Stimulated activated CD4-positive, alpha-beta T cell treated with anti-CD3 and anti-CD28 coated beads, Interleukin-2, amount 100 ng/mL, for 48 hours (primary cell): ENCODE data around the gene UMODL1.
A peak's percentile ranks its signal among the peaks of the same experiment; 100 is the strongest.
"Not testable (repeated sequence)": the region's sequence is repeated elsewhere in the genome, so short reads cannot be mapped to it uniquely, and the experiment has no call there.

ENCODE experiments used
- DNase-seq, 2 donors: peaks; one replicate each; pipeline ENCODE4 v3.0.0-alpha.2; 2020

Gene UMODL1

DNA sequence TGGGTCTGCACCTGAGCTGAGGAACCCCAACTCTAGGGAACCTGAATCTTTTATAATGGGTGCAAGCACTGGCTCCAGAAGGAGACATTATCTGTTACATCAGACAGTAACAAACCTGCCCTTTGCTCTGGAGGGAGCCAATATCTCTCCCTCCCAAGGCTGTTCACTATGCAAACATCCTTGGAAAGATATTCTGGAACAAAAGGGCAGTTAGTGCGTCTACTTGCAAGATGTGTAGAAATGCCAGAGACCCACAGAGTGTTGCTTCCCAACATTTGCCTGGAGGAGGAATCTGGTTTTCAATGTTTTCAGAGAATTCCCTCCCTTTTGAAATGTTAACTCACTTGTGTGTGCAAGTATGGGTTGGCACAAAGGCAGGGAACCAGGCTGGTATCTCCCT is 31.9 kb downstream of the UMODL1 start:
- no peak for DNase-seq

DNA sequence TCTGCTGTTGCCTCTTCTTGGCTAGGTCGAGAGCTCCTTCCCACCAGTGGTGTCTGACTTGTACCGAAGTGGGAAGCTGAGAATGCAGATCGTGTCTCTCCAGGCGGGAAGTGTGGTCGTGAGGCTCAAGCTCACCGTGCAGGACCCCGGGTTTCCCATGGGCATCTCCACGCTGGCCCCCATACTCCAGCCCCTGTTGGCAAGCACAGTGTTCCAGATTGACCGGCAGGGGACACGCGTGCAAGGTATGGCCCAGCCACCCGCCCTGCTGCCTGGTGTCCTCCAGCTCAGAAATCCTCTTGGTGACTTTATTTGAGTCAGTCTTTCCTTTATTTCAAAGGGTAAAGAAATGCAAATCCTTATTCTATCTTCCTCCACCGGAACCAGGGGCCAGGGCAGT is 32.7 kb downstream of the UMODL1 start:
- no peak for DNase-seq

DNA sequence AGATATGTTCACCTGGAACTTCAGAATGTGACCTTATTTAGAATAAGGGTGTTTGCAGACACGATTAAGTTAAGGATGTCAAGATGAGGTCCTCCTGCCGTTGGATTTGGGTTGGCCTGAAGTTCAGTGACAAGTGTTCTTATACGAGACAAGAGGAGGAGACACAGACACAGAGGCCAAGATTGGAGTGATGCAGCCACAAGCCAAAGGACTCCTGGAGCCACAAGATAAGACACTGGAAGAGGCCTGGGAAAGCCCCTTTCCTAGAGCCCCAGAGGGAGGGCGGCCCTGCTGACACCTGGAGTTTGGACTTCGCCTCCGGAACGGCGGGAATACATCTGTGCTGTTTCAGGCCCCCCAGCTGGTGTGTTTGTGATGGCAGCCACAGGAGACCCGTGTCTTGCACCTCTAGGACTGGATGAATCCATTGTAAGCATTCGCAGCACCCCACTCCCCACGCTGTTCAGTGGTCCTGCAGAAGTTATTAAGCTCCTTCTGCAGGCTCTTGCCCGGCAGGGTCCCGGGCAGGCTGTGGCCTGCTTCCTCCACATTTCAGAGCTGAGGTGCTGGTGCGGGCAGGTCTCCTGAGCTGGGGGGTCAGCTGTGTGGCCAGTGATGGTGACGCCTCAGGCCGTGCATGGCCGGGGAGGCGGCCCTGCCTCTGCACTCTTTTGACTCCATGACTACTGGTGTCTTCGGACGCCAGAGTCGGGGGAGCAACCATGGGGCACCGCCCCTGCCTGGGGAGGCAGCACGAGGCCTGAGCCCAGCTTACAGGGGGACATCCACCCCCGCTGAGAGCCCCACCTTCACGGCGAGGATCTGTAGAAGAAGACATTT is 34.6 kb downstream of the UMODL1 start:
- no peak for DNase-seq

DNA sequence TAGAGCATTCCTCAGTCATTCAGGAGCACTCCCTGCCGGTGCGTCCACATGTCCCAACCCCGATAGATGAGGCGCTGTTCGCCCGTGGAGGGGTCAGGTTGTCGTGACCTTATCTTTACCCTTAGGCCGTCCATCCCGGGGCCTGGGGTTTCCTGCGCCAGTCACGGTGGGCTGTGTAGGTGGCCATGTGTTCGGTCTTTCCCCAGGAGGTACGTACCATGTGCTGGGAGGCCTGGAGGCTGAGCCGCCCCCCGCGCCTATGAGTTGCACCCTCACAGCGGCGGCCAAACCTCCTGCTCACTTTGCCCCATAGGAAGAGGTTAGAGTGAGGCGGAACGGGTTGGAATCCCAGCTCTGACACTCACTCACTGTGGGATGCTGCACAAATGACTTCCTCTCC is 35.3 kb downstream of the UMODL1 start:
- DNase-seq: no peak

DNA sequence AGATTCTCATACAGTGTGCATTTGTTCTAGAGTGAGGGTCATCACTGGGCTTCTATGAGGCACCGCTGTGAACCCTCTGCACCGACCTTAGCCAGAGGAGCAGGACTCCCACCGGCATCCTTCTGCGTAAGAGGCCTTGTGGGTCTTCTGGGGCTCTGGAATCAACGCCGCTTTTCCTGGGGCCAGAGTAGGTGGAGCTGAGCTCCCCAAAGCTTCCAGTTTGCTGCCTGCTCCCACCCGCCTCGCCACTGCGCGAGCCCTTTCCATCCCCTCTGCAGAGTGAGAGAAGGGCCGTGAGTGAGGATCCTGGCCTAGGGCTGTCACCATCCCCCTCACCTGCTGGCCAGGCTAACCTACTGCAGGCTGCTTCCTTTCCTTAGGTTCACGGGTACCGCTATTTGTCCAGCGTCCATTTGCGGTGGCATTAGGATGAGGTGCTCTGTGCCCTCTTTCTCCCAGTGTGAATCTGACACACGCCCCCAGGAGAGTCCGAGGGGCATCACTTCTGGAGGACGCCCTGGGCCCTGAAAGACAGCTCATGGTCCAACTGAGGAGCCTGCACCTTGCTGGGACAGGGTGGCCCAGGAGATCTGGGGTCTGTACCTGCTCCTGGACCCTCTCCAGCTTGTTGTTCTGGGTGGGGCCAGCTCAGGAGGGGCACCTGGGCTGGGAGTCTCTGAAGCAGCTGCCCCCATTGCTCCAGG is 36.2 kb downstream of the UMODL1 start:
- DNase-seq: no peak

DNA sequence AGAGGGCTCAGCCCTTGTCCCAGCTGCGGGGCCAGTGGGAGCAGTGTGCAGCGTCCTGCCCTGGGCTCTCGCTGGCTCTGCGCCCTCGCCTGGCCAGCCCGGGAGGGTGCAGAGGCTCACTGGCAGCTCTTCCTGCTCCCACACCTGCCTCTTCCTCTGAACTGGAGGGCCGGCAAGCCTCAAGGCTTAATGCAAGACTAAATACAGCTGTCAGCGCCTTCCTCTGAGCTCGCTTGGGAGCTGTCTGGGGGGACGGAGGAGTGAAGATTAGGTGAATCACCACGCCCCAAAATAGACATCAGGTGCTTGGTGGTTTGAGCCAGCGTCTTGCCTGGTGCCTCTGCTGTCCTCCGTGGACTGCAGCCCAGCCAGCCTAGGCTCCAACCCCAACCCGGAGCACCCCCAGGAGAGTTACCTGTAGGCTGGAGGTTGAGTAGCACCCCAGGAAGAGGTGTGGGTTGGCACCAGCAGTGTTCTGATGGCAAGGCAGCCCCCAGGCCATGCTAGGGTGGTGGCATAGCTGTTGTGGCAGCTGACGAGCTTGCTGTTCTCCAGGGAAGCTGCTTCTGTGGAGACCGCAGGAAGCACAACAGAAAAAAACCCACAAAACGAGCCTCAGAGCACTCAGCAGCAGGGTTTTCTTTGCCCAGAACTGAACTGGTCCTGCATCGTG is 36.9 kb downstream of the UMODL1 start:
- DNase-seq: peak; percentile 58 to 66

DNA sequence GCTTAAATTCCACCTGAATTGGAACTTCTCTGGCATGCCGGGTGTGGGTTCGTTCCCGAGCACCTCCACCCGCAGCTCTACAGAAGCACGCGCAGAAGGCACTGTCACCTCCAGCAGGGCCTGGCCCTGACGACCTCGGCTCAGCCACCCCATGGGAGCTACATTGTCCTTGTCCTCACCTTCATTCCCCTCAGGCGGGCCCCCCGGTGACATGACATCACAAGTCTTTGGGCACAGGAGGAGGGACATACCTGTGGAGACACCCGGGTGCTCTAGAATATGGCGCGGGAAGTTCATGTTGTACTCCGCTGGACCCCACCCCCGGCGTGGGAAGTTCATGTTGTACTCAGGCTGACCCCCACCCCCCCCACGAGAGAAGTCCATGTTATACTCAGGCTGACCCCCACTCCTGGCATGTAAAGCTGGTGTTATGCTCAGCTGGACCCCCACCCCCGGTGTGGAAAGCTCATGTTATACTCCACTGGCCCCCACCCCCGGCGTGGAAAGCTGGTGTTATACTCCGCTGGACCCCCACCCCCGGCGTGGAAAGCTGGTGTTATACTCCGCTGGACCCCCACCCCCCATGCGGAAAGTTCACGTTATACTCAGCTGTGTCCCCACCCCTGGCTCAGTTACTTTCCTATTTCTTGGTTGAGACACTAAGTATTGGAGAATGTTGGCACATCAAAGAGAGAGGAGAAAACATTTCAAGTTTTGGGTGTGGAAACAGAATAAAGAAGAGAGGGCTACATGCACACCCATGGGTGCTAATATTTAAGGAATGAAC is 37.6 kb downstream of the UMODL1 start:
- no peak for DNase-seq

DNA sequence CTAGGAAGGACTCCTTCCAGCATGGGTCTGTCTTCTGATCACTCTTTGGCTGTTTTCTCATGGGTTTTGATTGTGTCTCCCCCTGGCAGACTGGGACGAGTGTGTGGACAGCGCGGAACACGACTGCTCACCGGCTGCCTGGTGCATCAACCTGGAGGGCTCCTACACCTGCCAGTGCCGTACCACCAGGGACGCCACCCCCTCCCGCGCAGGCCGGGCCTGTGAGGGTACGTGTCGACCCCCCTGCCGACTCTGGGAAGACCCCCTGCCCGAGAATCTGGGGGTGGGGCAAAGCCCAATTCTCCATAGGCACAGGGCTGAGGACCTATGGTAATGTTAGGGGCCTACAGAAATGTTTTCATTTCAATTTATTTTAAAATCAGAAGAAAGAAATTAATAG is 38.4 kb downstream of the UMODL1 start:
- DNase-seq: no peak

DNA sequence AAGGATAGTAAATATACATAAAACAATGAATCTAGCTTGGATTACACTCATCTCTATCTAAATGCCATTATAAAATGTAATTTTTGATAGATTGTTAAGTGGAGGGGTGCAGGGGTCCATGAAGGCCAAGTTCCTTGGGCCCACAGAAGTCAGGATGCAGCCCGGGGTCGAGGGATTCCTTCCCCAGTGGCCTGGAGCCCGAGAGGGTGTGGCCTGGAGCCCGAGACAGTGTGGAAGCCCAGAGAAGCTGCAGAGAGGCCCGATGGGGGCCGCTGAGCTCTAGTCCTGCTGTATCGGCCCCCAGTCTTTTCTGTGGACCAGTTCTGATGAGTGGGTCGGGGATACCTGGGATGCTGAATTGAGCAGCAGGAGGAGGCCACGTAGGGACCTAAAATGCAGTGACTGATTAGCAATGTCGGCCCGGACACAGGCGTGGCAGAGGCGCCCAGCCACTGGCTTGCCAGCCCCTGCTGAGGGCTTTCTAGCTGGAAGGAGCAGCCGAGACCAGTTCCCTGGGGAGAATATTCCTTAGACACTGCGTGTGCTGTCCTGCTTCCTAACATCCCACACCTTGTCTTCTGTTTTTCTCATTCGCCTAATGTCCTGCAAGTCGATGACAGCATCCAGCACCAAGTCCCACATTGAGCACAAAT is 38.9 kb downstream of the UMODL1 start:
- no peak for DNase-seq

DNA sequence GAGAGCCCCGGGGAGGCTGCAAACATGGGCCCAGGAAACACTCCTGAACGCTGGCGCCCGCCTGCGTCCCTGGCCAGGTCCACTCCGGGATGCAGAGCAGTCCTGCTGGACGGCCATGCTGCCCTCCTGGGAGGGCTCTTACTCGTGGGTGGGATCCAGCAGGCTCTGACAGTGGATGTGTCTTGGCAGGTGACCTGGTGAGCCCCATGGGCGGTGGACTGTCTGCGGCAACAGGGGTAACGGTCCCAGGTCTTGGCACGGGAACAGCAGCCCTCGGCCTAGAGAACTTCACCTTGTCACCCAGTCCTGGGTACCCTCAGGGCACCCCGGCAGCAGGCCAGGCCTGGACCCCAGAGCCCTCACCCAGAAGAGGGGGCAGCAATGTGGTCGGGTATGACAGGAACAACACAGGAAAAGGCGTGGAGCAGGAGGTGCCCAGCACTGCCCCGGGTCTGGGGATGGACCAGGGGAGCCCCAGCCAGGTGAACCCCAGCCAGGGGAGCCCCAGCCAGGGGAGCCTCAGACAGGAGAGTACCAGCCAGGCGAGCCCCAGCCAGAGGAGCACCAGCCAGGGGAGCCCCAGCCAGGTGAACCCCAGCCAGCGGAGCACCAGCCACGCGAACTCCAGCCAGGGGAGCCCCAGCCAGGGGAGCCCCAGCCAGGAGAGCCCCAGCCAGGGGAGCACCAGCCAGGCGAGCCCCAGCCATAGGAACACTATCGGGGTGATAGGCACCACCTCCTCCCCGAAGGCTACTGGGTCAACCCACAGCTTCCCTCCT is 39.8 kb downstream of the UMODL1 start:
- no peak for DNase-seq

DNA sequence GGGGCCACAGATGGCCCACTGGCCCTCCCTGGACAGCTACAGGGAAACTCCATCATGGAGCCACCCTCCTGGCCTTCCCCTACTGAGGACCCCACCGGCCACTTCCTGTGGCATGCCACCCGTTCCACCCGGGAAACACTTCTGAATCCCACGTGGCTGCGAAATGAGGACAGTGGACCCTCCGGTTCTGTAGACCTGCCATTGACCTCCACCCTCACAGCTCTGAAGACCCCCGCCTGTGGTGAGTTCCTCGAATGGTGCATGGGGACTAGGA is 40.3 kb downstream of the UMODL1 start:
- no peak for DNase-seq

DNA sequence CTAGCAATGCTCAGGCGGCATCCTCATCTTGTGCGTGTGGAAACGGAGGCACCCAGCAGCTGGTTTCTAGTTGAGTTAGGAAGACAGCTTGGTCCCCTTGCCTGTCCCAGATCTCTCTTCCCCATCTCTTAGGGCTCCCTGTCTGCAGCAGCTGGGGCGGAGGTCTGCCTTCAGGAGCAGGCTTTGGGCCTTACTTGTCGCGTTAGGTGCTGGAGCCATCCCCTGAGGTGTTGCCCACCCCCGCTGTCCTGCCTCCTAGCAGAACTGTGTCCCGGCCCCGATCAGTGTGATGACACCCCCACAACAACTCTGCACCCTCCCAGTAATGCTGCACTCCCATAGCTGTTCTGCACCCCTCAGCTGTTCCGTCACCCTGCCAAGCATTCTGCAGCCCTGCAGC is 40.7 kb downstream of the UMODL1 start:
- DNase-seq: no peak

DNA sequence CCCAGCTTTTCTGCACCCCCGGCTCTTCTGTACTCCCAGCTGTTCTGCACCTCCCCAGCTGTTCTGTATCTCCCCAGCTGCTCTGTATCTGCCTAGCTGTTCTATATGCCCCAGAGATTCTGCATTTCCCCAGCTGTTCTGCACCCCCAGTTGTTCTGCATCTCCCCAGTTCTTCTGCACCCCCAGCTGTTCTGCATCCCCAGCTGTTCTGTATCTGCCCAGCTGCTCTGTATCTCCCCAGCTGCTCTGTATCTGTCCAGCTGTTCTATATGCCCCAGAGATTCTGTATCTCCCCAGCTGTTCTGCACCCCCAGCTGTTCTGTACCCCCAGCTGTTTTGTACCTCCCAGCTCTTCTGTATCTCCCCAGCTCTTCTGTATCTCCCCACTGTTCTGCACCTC is 41.1 kb downstream of the UMODL1 start:
- DNase-seq: no peak

DNA sequence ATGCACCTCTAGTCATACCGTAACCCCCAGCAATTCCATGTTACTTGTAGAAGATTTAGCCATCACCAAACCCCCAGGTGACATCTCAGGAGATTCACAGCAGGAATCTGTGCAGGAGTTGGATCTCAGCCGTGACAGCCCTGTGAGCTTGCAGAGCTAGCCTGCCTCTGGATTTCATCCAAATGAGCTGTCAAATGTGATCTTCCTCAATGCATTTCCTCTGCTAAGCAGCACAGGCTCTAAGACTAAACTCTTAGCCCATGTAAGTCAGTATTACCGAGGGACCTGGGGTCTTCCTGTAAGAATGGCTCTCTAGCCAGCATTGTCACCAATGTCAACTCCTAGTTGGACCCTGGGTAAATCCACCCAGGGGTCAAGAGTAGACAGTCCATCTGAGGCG is 41.7 kb downstream of the UMODL1 start:
- no peak for DNase-seq

DNA sequence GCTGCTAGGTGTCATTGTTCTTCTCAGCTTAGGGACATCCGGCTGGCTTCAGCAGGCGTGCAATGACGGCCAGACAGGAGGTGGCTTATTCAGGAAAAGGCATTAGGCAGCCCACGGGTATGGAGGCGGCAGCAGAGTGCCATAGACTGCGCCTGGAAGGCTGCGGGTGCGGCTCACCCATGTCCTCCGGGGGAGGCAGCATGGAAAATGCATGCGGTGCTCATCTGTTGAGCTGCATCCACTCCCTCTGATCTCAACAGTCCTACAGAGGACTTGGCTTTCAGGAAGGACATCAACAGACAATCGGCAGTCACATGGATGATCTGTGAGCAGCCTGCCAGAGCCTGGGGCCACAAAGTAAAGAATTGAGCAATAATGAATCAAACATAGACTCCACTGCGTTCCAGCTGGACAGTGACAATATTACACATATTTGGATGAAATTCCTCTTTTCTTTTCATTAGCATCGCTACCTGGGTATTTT is 42.9 kb downstream of the UMODL1 start:
- no peak for DNase-seq

DNA sequence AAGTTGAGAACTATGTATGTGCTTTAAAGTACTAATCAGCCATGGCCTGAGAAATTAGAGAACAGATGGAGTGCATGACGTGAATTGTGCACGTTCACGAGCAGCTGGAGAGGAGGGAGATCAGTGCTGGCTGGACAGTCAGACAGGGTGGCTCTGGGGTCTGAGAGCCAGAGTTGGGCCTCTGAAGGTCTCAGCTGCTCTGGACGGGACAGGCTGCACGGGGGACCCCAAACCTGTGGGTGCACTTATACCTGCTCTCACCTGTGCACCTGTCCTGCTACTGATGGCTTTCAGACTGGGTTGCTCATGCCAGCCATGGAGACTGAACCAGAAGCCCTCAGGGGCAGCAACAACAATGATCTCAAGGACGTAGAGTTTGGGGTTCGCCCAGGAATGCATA is 43.5 kb downstream of the UMODL1 start:
- DNase-seq: no peak

DNA sequence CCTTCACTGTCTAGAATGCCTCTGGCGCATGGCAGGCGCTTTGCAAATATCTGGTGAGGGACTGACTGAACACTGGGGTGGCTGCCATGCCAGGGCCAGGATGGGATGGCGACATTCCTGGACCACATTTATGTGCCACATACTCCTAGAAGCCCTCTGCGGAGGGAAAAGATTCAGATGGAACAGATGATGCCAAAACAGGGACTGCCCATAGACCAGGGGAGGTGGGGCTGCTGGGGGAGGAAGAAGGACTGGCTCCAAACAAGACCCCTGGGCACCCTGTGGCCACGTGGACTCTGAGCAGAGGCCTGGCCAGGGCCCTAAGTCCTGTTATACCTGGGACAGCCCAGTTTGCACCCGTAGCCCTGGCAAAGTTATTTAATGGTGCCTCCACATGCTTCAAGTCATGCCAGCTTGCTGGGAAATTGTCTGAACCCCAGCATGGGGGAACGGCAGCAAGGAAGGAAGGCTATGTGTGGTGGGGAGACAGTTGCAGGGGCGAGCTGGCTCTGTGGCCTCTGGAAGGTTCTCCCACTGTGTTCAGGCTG is 44.1 kb downstream of the UMODL1 start:
- no peak for DNase-seq

DNA sequence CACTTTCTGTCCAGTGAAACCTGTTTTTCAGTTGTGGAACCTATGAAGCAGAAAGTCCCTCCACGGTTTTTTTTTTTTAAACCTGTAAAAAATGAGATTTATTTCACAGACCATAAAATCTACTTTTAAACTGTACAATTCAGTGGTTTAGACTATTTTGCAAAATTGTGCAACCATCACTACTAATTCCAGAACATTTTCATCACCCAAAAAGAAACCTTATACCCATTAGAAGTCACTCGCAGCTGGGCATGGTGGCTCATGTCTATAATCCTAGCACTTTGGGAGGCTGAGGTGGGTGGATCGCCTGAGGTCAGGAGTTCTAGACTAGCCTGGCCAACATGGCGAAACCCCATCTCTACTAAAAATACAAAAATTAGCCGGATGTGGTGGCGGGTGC is 45.4 kb downstream of the UMODL1 start:
- DNase-seq: not testable (repeated sequence)

DNA sequence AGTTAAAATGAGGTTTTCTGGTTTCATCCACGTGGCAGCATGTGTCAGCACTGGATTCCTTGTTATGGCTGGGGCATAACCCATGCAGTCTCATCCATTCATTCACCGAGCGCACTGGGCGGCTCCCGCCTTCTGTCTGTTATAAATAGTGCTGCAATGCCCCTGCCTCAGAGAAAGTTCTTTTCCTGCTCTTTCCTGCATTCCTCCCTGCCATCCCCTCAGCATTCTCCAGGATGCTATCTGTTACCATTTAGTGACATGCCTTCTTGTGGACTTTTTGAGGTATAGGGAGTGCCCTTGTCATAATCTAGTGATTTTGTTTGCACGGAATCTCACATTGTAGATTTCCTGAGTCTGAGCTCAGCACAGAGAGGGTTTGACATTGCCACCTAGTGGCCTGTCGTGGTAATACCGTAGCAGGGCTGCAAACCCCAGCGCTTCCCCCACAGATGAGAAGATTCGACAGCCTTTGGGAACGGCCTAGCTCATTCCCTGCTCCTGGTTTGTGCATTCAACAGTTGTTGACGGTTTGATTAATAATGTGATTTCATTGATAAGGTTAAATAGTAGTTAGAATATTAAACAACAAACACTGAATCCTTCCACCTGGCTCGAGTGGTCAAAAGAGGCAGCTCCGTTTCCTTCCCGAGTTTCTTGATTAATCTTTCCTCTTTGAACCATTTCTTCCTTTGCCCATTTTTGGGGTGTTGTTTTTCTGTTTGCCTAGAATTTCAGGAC is 46.3 kb downstream of the UMODL1 start:
- DNase-seq: peak; percentile 79 to 81

DNA sequence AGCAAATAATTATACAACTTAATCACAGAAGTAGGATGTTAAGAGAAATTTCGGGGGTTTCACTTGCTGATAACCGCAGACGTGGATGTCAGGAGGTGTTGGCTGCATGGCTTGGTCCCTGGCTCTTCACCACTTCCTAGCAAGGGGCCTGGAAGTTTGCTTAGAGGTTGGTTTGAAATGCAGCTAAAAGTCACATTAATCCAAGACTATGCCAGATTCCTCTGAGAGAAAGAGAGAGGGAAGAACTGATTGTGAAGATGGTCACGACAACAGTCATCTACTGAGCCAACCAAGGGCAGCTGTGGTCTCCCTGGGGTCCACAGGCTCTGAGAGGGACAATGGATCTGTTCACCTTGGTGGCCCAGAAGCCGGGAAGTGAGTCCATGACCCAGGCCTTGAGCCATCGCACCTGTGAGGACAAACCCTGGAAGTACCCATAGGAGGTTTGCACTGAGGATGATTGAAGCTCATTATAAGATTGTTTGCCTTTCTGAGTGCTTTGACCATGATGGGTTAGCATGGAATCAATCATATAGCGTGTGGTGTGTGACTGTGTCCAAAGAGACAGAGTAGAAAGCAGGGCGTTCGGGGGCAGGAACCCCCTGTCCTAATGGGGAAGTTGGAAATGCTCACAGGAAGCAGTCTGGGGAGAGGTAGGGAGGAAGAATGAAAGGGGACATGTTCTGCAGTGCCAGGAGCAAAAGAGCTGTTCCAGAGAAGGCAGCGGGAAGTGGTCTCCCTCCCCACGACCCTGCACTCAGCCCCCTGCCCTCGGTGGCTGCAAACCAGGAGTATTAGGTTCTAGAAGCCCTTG is 47.1 kb downstream of the UMODL1 start:
- DNase-seq: no peak
